Keratinocyte (primary cell): ENCODE results near the gene MAGI2. TPM values are rescaled to one million over a fixed set of nuclear protein-coding genes. Genes with fewer than 3 reads are reported as not detected.

Experiments
- DNase-seq: peaks from one replicate; pipeline ENCODE4 v3.0.0-alpha.2; 2011; ENCODE audit warnings: low read depth, missing footprints, low spot score
- FAIRE-seq: peaks from 2 replicates; lab custom pipeline; 2011; peaks lifted over from hg19 to GRCh38; lab: Jason Lieb, UNC
- H2AFZ ChIP-seq: 2 replicates; pipeline ENCODE4 v1.6.0; 2012; ENCODE audit warnings: low read length, control low read depth, inconsistent platforms; ENCODE audit not compliant: control insufficient read depth
- H3K27ac ChIP-seq: 2 replicates; pipeline ENCODE4 v1.5.1; 2011; ENCODE audit warnings: low read length; ENCODE audit not compliant: control insufficient read depth, insufficient read depth
- H3K27me3 ChIP-seq: 3 replicates; pipeline ENCODE4 v1.6.0; 2011; ENCODE audit warnings: low read length; ENCODE audit not compliant: control insufficient read depth, insufficient read depth; ENCODE audit errors: extremely low read depth
- H3K36me3 ChIP-seq, 2 experiments: 2 replicates in 1 of 2; 3 replicates in 1 of 2; pipeline ENCODE4 v1.5.1; 2011; ENCODE audit warnings: low read length in 2 of 2, mild to moderate bottlenecking in 1 of 2; ENCODE audit not compliant: control insufficient read depth in 2 of 2, insufficient read depth in 2 of 2; ENCODE audit errors: extremely low read depth in 1 of 2
- H3K4me1 ChIP-seq: 3 replicates; pipeline ENCODE4 v1.5.1; 2011; ENCODE audit warnings: low read length; ENCODE audit not compliant: control insufficient read depth, insufficient read depth; ENCODE audit errors: extremely low read depth
- H3K4me2 ChIP-seq: 3 replicates; pipeline ENCODE4 v1.6.0; 2011; ENCODE audit warnings: low read depth, low read length; ENCODE audit not compliant: control insufficient read depth, insufficient read depth; ENCODE audit errors: extremely low read depth
- H3K4me3 ChIP-seq, 3 experiments: fragments of 200-600 bp in 1 of 3; sonication (generic) in 1 of 3; 2 replicates in 2 of 3; 3 replicates in 1 of 3; pipeline ENCODE4 v1.5.1; 2011 to 2016; ENCODE audit warnings: low read length in 3 of 3, mild to moderate bottlenecking in 3 of 3, control low read depth in 2 of 3, inconsistent platforms in 1 of 3, low read depth in 1 of 3, mixed read lengths in 1 of 3, mixed run types in 1 of 3, moderate library complexity in 1 of 3; ENCODE audit not compliant: control insufficient read depth in 2 of 3, insufficient read depth in 2 of 3; ENCODE audit errors: extremely low read depth in 1 of 3
- H3K79me2 ChIP-seq: 2 replicates; pipeline ENCODE4 v1.6.0; 2012; ENCODE audit warnings: low read length; ENCODE audit not compliant: control insufficient read depth, insufficient read depth
- H3K9ac ChIP-seq: 3 replicates; pipeline ENCODE4 v1.6.0; 2011; ENCODE audit warnings: low read length; ENCODE audit not compliant: control insufficient read depth, insufficient read depth; ENCODE audit errors: extremely low read depth
- H3K9me1 ChIP-seq: 3 replicates; pipeline ENCODE4 v1.6.0; 2011; ENCODE audit warnings: low read length; ENCODE audit not compliant: control insufficient read depth, insufficient read depth; ENCODE audit errors: extremely low read depth
- H3K9me3 ChIP-seq: 2 replicates; pipeline ENCODE4 v1.5.1; 2012; ENCODE audit warnings: low read depth, low read length; ENCODE audit not compliant: control insufficient read depth
- H4K20me1 ChIP-seq: 3 replicates; pipeline ENCODE4 v1.6.0; 2011; ENCODE audit warnings: low read length; ENCODE audit not compliant: control insufficient read depth, insufficient read depth; ENCODE audit errors: extremely low read depth
- EZH2 ChIP-seq: IDR thresholded peaks from one replicate; pipeline ENCODE4 v1.6.1; 2012; ENCODE audit warnings: inconsistent platforms, mild to moderate bottlenecking, low read length, moderate library complexity
- dilution Hi-C: fragments of 300-500 bp; cut with MboI; formaldehyde crosslinking; loops from one replicate; pipeline ENCODE4 v1.7.0; 2020; ENCODE audit warnings: low sequenced_read_pairs; ENCODE audit not compliant: extremely low pct_ligation_motif_present
- polyA plus RNA-seq, 5 experiments: library from polyadenylated mRNA; depleted of rRNA in 3 of 5; stranded (reverse) in 3 of 5; stranded (forward) in 1 of 5; unstranded in 1 of 5; fragments of >200 nt; gene quantifications; 1 replicate in 1 of 5; 2 replicates in 3 of 5; 3 replicates in 1 of 5; pipeline versions ENCODE4 v1.2.1 to v1.2.3, GENCODE V29; 2011 to 2012; ENCODE audit warnings: missing spikeins in 2 of 5, low read depth in 1 of 5, low replicate concordance in 1 of 5
- TF ChIP-seq, protein P1 (sequence below), 3 experiments: IDR thresholded peaks in 1 of 3; conservative IDR thresholded peaks in 1 of 3; optimal IDR thresholded peaks in 1 of 3; 2 replicates in 2 of 3; 3 replicates in 1 of 3; pipeline versions ENCODE3 to v1.5.1; 2011; ENCODE audit warnings: low read length in 3 of 3, mild to moderate bottlenecking in 3 of 3, moderate library complexity in 2 of 3, control low read depth in 1 of 3, inconsistent platforms in 1 of 3; ENCODE audit not compliant: insufficient read depth in 2 of 3; ENCODE audit errors: extremely low read depth in 1 of 3

The MAGI2 gene
- polyA plus RNA-seq, 1 donor (not counting 4 experiments of a cell fraction or from before 2014, with no cell fraction given): 0.07 TPM

DNA sequence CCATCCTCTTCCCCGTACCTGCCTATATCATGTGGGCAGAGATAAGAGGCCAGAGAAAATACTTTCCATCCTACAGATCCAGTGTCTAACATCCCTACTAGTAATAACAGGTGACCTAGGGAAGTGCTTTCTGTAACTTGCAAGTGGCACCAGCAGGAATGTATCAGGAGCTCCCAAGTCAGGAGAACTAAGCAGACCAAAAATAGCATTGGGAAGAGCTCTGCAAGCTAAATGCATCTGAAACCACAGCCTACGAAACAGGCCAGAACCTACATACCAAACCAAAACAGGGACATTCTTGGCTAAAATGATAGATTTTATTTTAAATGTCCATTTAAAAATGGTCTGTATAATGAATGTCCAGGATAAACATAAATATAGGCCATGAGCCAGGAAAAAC lies 974.1 kb downstream of the MAGI2 start:
- Histone ChIP-seq H3K4me1 (no peaks in the 10 kb centered on the region), H4K20me1 (no peaks in the 10 kb centered on the region), H3K79me2 (no peaks in the 10 kb centered on the region), H3K36me3 (no peaks in the 10 kb centered on the region), H3K9me1 (no peaks in the 10 kb centered on the region), H3K4me2 (no peak overlapping the region), H3K4me3 (no peak overlapping the region), H3K27me3 (no peaks in the 10 kb centered on the region), H2AFZ (no peak overlapping the region), H3K27ac (no peak overlapping the region), H3K9me3 (no peaks in the 10 kb centered on the region), H3K9ac (no peak overlapping the region)
- dilution Hi-C loops: no loop called here
- FAIRE-seq (no peak), DNase-seq (no peak)
- TF ChIP-seq EZH2: no peak
- TF ChIP-seq, protein P1, sequence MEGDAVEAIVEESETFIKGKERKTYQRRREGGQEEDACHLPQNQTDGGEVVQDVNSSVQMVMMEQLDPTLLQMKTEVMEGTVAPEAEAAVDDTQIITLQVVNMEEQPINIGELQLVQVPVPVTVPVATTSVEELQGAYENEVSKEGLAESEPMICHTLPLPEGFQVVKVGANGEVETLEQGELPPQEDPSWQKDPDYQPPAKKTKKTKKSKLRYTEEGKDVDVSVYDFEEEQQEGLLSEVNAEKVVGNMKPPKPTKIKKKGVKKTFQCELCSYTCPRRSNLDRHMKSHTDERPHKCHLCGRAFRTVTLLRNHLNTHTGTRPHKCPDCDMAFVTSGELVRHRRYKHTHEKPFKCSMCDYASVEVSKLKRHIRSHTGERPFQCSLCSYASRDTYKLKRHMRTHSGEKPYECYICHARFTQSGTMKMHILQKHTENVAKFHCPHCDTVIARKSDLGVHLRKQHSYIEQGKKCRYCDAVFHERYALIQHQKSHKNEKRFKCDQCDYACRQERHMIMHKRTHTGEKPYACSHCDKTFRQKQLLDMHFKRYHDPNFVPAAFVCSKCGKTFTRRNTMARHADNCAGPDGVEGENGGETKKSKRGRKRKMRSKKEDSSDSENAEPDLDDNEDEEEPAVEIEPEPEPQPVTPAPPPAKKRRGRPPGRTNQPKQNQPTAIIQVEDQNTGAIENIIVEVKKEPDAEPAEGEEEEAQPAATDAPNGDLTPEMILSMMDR (optimal IDR thresholded peaks at IDR 0.05 in 1 of 3, IDR thresholded peaks at IDR 0.05 in 1 of 3, conservative IDR thresholded peaks at IDR 0.05 in 1 of 3; ENCODE audit: extremely low read depth in 1 of 3, insufficient read depth in 2 of 3, low read length in 3 of 3): no peak

DNA sequence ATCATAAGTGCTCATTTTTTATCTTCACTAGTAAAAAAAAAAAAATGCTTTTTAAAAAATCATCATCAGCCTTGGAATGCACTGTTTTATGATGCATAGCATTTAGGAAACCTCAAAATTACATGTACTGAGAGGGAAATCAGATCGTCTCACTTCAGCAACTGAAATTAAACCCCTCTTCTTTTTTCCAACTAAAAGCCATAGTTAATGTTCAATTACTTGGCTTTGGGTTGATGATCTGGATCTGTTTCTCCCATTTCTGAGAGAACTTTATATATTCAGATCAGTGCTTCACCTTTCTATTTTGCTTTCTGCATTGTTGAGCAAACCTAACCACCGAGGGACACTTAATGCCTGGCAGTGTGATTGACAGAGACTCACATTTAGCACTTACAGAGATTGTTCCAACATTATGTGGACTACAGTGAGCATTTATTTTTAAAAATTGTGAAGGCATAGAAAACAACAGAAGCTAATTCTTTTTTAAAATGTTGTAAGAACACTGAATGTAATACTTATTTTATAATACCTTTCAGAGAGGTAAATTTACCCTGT lies 976.5 kb downstream of the MAGI2 start:
- H4K20me1 ChIP-seq: no peaks in the 10 kb centered on the region
- no peak for FAIRE-seq

More for the DNA sequence above, 976.5 kb downstream of the MAGI2 start:
- no peaks in the 10 kb centered on the region for H3K36me3 ChIP-seq
- H3K79me2 ChIP-seq: no peaks in the 10 kb centered on the region
- no peaks in the 10 kb centered on the region for H3K4me1 ChIP-seq
- H3K4me3 ChIP-seq: no peak overlapping the region
- dilution Hi-C loops: no loop called here
- no peak for TF ChIP-seq EZH2
- TF ChIP-seq, protein P1 (optimal IDR thresholded peaks at IDR 0.05 in 1 of 3, IDR thresholded peaks at IDR 0.05 in 1 of 3, conservative IDR thresholded peaks at IDR 0.05 in 1 of 3; ENCODE audit: extremely low read depth in 1 of 3, insufficient read depth in 2 of 3, low read length in 3 of 3): no peak
- H3K27ac ChIP-seq: no peak overlapping the region
- no peak overlapping the region for H2AFZ ChIP-seq
- H3K4me2 ChIP-seq: no peak overlapping the region
- H3K9me1 ChIP-seq: no peaks in the 10 kb centered on the region
- no peaks in the 10 kb centered on the region for H3K9me3 ChIP-seq
- H3K27me3 ChIP-seq: no peaks in the 10 kb centered on the region
- no peak for DNase-seq
- no peak overlapping the region for H3K9ac ChIP-seq
